GM12878 (cell line): ENCODE results near the gene C10orf67. TPM values are rescaled to one million over a fixed set of nuclear protein-coding genes. Genes with fewer than 3 reads are reported as not detected.

Experiments used
- ATAC-seq: fragments of 200-7000 bp; cut with Tn5 transposase; 3 replicates; pipeline ENCODE4 v1.9.1; 2020; ENCODE audit warnings: mild to moderate bottlenecking, moderate library complexity
- BruUV-seq: library from RNA; stranded (reverse); fragments of 400-500 nt; replicated peaks from 2 replicates; lab custom pipeline; 2021; lab: Mats Ljungman, UMichigan
- CTCF ChIA-PET: fragments of 300-600 bp; sonication (Branson Sonifier 250); formaldehyde crosslinking; extraction: SDS; loops from one replicate; lab custom pipeline; 2021; ENCODE audit warnings: inconsistent platforms; lab: Yijun Ruan, JAX
- POLR2A ChIA-PET: fragments of 350-600 bp; formaldehyde crosslinking; extraction: SDS; loops from one replicate; lab custom pipeline; 2021; ENCODE audit warnings: inconsistent platforms; lab: Charles Lee
- RAD21 ChIA-PET: fragments of 300-600 bp; sonication (Branson Sonifier 250); formaldehyde crosslinking; loops from one replicate; lab custom pipeline; 2023; ENCODE audit warnings: antibody characterized with exemption; ENCODE audit not compliant: unreplicated experiment; lab: Charles Lee
- SMC1A ChIA-PET: fragments of 300-600 bp; sonication (Branson Sonifier 250); formaldehyde crosslinking; loops from one replicate; lab custom pipeline; 2023; ENCODE audit not compliant: unreplicated experiment, uncharacterized antibody; lab: Charles Lee
- DNase-seq: peaks from one replicate; pipeline ENCODE4 v3.0.0-alpha.2; 2011; ENCODE audit warnings: low read depth, low spot score
- FAIRE-seq: peaks from 3 replicates; lab custom pipeline; 2011; peaks lifted over from hg19 to GRCh38; lab: Jason Lieb, UNC
- H2AFZ ChIP-seq: 2 replicates; pipeline ENCODE4 v1.6.0; 2011; ENCODE audit warnings: low read depth, low read length, control low read depth; ENCODE audit not compliant: control insufficient read depth
- H3K27ac ChIP-seq: 2 replicates; pipeline ENCODE4 v1.5.1; 2011; ENCODE audit warnings: control low read depth; ENCODE audit not compliant: control insufficient read depth, insufficient read depth
- H3K27me3 ChIP-seq, 2 experiments: replicated peaks in 1 of 2; 2 replicates each; pipeline versions ENCODE4 v1.6.0 to v1.6.1; 2011; ENCODE audit warnings: low read length in 1 of 2; ENCODE audit not compliant: control insufficient read depth in 2 of 2, insufficient read depth in 2 of 2
- H3K36me3 ChIP-seq, 2 experiments: 2 replicates each; pipeline ENCODE4 v1.5.1; 2011; ENCODE audit warnings: low read length in 1 of 2; ENCODE audit not compliant: control insufficient read depth in 2 of 2, insufficient read depth in 2 of 2
- H3K4me1 ChIP-seq: 2 replicates; pipeline ENCODE4 v1.6.1; 2011; ENCODE audit warnings: mild to moderate bottlenecking, low read length, moderate library complexity, mixed read lengths; ENCODE audit not compliant: control insufficient read depth, insufficient read depth
- H3K4me2 ChIP-seq: 2 replicates; pipeline ENCODE4 v1.6.0; 2011; ENCODE audit warnings: control low read depth; ENCODE audit not compliant: control insufficient read depth, insufficient read depth
- H3K4me3 ChIP-seq: fragments of 200-600 bp; sonication (generic); 2 replicates; pipeline ENCODE4 v1.5.1; 2016
- H3K79me2 ChIP-seq: 2 replicates; pipeline ENCODE4 v1.6.0; 2011; ENCODE audit warnings: low read length; ENCODE audit not compliant: control insufficient read depth, insufficient read depth
- H3K9ac ChIP-seq: 2 replicates; pipeline ENCODE4 v1.8.0; 2011; ENCODE audit warnings: low read length, control low read depth, mixed read lengths; ENCODE audit not compliant: control insufficient read depth, insufficient read depth
- H3K9me3 ChIP-seq: replicated peaks from 3 replicates; pipeline ENCODE4 v1.5.1; 2011; ENCODE audit warnings: mild to moderate bottlenecking, low read length; ENCODE audit not compliant: control insufficient read depth, insufficient read depth
- H4K20me1 ChIP-seq: 2 replicates; pipeline ENCODE4 v1.6.0; 2011; ENCODE audit not compliant: control insufficient read depth, insufficient read depth
- ATF2 ChIP-seq: IDR thresholded peaks from 2 replicates; pipeline ENCODE4 v1.6.1; 2012; ENCODE audit warnings: low read length, inconsistent platforms
- BCL11A ChIP-seq: IDR thresholded peaks from 2 replicates; pipeline ENCODE4 v1.6.1; 2011; ENCODE audit warnings: low read depth, low read length
- BCL3 ChIP-seq: IDR thresholded peaks from 2 replicates; pipeline ENCODE4 v1.6.1; 2011; ENCODE audit warnings: borderline replicate concordance, low read depth, mild to moderate bottlenecking, moderate library complexity, low read length; ENCODE audit not compliant: insufficient read depth, poor library complexity, severe bottlenecking
- DPF2 ChIP-seq: fragments of 450-650 bp; IDR thresholded peaks from 2 replicates; pipeline ENCODE4 v1.6.1; 2017; ENCODE audit warnings: mild to moderate bottlenecking
- ESRRA ChIP-seq: IDR thresholded peaks from 2 replicates; pipeline ENCODE4 v1.6.1; 2012; ENCODE audit warnings: mild to moderate bottlenecking, low read length, improper control_type of control experiment
- FOXM1 ChIP-seq: IDR thresholded peaks from 2 replicates; pipeline ENCODE4 v1.6.1; 2012; ENCODE audit warnings: low read depth, mild to moderate bottlenecking, inconsistent platforms, low read length, moderate library complexity
- GATAD2B ChIP-seq: fragments of 450-650 bp; conservative IDR thresholded peaks from 2 replicates; pipeline ENCODE4 v1.6.1; 2017; ENCODE audit warnings: low read depth, mild to moderate bottlenecking, moderate library complexity
- HDAC2 ChIP-seq: fragments of 200-600 bp; sonication (generic); IDR thresholded peaks from 2 replicates; pipeline ENCODE4 v1.6.1; 2017
- NKRF ChIP-seq: fragments of 450-650 bp; conservative IDR thresholded peaks from 2 replicates; pipeline ENCODE4 v1.6.1; 2017; ENCODE audit warnings: mild to moderate bottlenecking, moderate library complexity
- PAX5 ChIP-seq: IDR thresholded peaks from 2 replicates; pipeline ENCODE4 v1.6.1; 2011; ENCODE audit warnings: low read depth, low read length, borderline replicate concordance
- RFX5 ChIP-seq: IDR thresholded peaks from 2 replicates; pipeline ENCODE4 v1.6.1; 2011; ENCODE audit warnings: low read depth, low read length, improper control_type of control experiment
- RUNX3 ChIP-seq: IDR thresholded peaks from 2 replicates; pipeline ENCODE4 v1.6.1; 2012; ENCODE audit warnings: low read length, inconsistent platforms
- SMAD5 ChIP-seq: IDR thresholded peaks from 2 replicates; pipeline ENCODE4 v1.6.1; 2016; ENCODE audit warnings: antibody characterized with exemption, low read depth
- SUPT20H ChIP-seq: IDR thresholded peaks from 2 replicates; pipeline ENCODE4 v1.6.1; 2011; ENCODE audit warnings: low read depth, mild to moderate bottlenecking, low read length, moderate library complexity, borderline replicate concordance; ENCODE audit not compliant: control insufficient read depth
- TCF3 ChIP-seq: IDR thresholded peaks from 2 replicates; pipeline ENCODE4 v1.6.1; 2012; ENCODE audit warnings: low read depth, mild to moderate bottlenecking, low read length, borderline replicate concordance; ENCODE audit not compliant: insufficient read depth
- WRNIP1 ChIP-seq: IDR thresholded peaks from 2 replicates; pipeline ENCODE4 v1.6.1; 2011; ENCODE audit warnings: low read depth, low read length, improper control_type of control experiment, borderline replicate concordance
- ZNF217 ChIP-seq: fragments of 450-650 bp; IDR thresholded peaks from 2 replicates; pipeline ENCODE4 v1.6.1; 2017; ENCODE audit warnings: antibody characterized with exemption, mild to moderate bottlenecking
- WGBS: methylation state at CpG from one replicate; pipeline ENCODE4 v1.1.6; 2016; ENCODE audit warnings: low lambda C conversion rate; ENCODE audit not compliant: insufficient replicate concordance, insufficient coverage; ENCODE audit errors: missing lambda C conversion rate; 5-methylcytosine and 5-hydroxymethylcytosine counted together
- in situ Hi-C: fragments of 300-500 bp; cut with MboI; formaldehyde crosslinking; loops from 9 replicates; pipeline ENCODE4 v1.14.3; 2018; ENCODE audit warnings: mixed read lengths
- intact Hi-C: fragments of 100-400 bp; cut with micrococcal nuclease; formaldehyde crosslinking; loops from one replicate; pipeline ENCODE4 v1.14.2; 2022; ENCODE audit not compliant: unreplicated experiment
- polyA plus RNA-seq, 11 experiments: library from polyadenylated mRNA; depleted of rRNA in 4 of 11; unstranded in 6 of 11; stranded (reverse) in 5 of 11; fragments of >200 nt; fragmentation: Nextera tagmentation in 4 of 11; fragmentation: Illumina TruSeq in 1 of 11; extraction: Ambion mirVana in 4 of 11; extraction: Trizol in 1 of 11; gene quantifications; 1 replicate in 1 of 11; 2 replicates in 10 of 11; pipeline versions ENCODE4 v1.2.1 to v1.2.3, GENCODE V29; 2011 to 2016; ENCODE audit warnings: inconsistent platforms in 2 of 11, missing spikeins in 2 of 11, low read depth in 1 of 11
- total RNA-seq, 4 experiments: library from RNA; depleted of rRNA in 3 of 4; stranded (reverse); fragments of >200 nt in 3 of 4; fragmentation: Illumina TruSeq in 1 of 4; extraction: Trizol in 1 of 4; gene quantifications; 2 replicates each; pipeline versions ENCODE4 v1.2.1 to v1.2.3, GENCODE V29; 2013 to 2021

Gene C10orf67
- total and polyA plus RNA-seq, 10 of the 15 experiments (the other 5 are each of a cell fraction or from before 2014, with no cell fraction given): 0.06 TPM; not detected in 9

GRCh38 chr10:23280419-23281043 lies 64.1 kb downstream of the C10orf67 start (continued):
- no peak for TF ChIP-seq SUPT20H
- TF ChIP-seq NKRF: no peak
- no peak for TF ChIP-seq RUNX3
- TF ChIP-seq BCL3: no peak
- no peak for TF ChIP-seq FOXM1
- no peak for TF ChIP-seq RFX5

- Histone ChIP-seq H3K79me2 (no peaks in the 10 kb centered on the region), H3K36me3 (no peaks in the 10 kb centered on the region), H2AFZ (no peak overlapping the region), H3K4me3 (no peak overlapping the region)
- POLR2A ChIA-PET: no interaction called here
- no peak for FAIRE-seq
- DNase-seq: no peak
- no peak for TF ChIP-seq ZNF217
- TF ChIP-seq WRNIP1: no peak
- TF ChIP-seq NKRF: no peak
- TF ChIP-seq TCF3: no peak
- TF ChIP-seq ESRRA: no peak
- no peak for TF ChIP-seq GATAD2B
- no peak for TF ChIP-seq PAX5
- no peak for TF ChIP-seq SMAD5
- no peak for TF ChIP-seq BCL11A
- no peak for TF ChIP-seq ATF2
- no peak for TF ChIP-seq HDAC2
- no peak for TF ChIP-seq DPF2
- TF ChIP-seq, all 136 proteins: peak for 0
- in situ Hi-C loops: no loop called here
- 25% methylated on average over 2 of the region's 2 CpGs for WGBS
- no peak overlapping the region for H3K4me2 ChIP-seq
- no TSS peak for BruUV-seq
- no peak overlapping the region for H3K9ac ChIP-seq
- intact Hi-C loops: no loop called here
- ATAC-seq: no peak
- H3K27me3 ChIP-seq: no peaks in the 10 kb centered on the region
- no peaks in the 10 kb centered on the region; the same call in 2 of the 3 replicates for H3K9me3 ChIP-seq
- no peaks in the 10 kb centered on the region for H3K4me1 ChIP-seq
- ChIA-PET SMC1A (no interaction called here), RAD21 (no interaction called here), CTCF (no interaction called here)
- no peaks in the 10 kb centered on the region for H4K20me1 ChIP-seq
- H3K27ac ChIP-seq: no peak overlapping the region
Observed at GRCh38 chr10:23275355-23275754, 69.2 kb downstream of the C10orf67 start.
